Measurements from ENCODE around the gene CHMP4A. TPM values are rescaled to one million over a fixed set of nuclear protein-coding genes. Genes with fewer than 3 reads are reported as not detected.

The CHMP4A gene
- total RNA-seq, 1 experiment from 2014 or later: 34.6 TPM

DNA sequence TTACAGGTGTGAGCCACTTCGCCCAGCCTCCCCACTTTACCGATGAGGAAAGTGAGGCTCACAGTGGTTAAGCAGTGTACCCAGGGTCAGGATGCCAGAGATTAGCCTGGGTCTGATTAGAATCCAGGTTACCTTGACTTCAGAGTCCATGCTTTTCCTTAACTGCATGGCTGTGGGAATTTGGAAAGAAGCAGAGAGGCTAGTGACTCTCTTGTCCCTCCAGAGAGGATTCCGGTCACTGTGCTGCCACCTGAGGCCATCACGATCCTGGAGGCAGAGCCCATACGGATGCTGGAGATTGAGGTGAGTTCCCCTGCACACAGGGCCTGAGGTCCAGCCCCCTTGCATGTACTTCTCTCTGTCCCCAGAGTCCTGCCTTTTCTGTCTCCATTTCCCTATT lies 36.7 kb downstream of the CHMP4A start:
- CTCF ChIA-PET: no interaction called here
- ATAC-seq: no peak
- no peaks in the 10 kb centered on the region for H3K4me1 ChIP-seq (ENCODE audit: control insufficient read depth in 1 of 2, insufficient read depth in 2 of 2, low read length in 2 of 2)
- H3K9me2 ChIP-seq (ENCODE audit: insufficient read depth): no peaks in the 10 kb centered on the region
- H3K4me3 ChIP-seq (replicated peaks in 1 of 2; ENCODE audit: low read depth in 1 of 2, low read length in 2 of 2): no peak overlapping the region
- no peak overlapping the region for H2AFZ ChIP-seq (ENCODE audit: low read depth, low read length, poor library complexity, severe bottlenecking)
- no peak for TF ChIP-seq YY1 (IDR thresholded peaks at IDR 0.05; ENCODE audit: extremely low read depth, insufficient replicate concordance, low read depth, low read length)
- POLR2A ChIA-PET: no interaction called here
- H3K27me3 ChIP-seq (ENCODE audit: insufficient read depth, low read length): no peaks in the 10 kb centered on the region
- no TSS peak for BruUV-seq (replicated peaks)
- peaks cover 16 to 21% of the 10 kb centered on the region in 2 experiments; a peak in 3 of 4 replicates for H3K36me3 ChIP-seq (ENCODE audit: control insufficient read depth in 1 of 2, insufficient read depth in 2 of 2, low read length in 2 of 2)
- H4K20me1 ChIP-seq (ENCODE audit: insufficient read depth): no peaks in the 10 kb centered on the region
- intact Hi-C loops (cut with micrococcal nuclease): no loop called here
- H3K79me2 ChIP-seq (ENCODE audit: insufficient read depth, low read length): no peaks in the 10 kb centered on the region
- DNase-seq (ENCODE audit: low read depth, low spot score): no peak
- RAD21 ChIA-PET (ENCODE audit: low non-redundant PET in 1 of 2, low total read pairs in 2 of 2, uncharacterized antibody in 2 of 2, unreplicated experiment in 2 of 2): no interaction called here
- H3K9me3 ChIP-seq (ENCODE audit: control insufficient read depth in 1 of 2, insufficient read depth in 1 of 2, low read depth in 1 of 2, low read length in 2 of 2): no peaks in the 10 kb centered on the region
- H3K27ac ChIP-seq (ENCODE audit: low read depth, low read length): no peak overlapping the region
- no peak overlapping the region for H3K4me2 ChIP-seq (ENCODE audit: low read length)
- H3K9ac ChIP-seq (ENCODE audit: low read length): no peak overlapping the region

DNA sequence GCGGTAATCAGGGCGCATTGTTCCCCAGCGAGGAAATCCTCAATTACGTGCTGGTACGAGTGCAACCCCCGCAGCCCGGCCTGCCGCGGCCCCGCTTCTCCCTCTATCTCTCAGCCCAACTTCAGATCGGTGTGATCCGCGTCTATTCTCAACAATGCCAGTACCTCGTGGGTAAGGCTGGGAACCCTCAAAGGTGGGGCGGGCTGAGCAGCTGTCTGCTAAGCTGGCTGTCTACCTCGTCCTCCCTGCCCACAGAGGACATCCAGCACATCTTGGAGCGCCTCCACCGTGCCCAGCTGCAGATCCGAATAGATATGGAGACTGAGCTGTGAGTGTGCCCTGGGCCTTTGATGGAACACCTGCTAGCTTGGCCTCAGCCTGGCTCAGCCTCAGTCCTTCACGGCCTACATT lies 40.4 kb downstream of the CHMP4A start:
- DNase-seq (ENCODE audit: low read depth, low spot score): no peak
- H3K4me1 ChIP-seq (ENCODE audit: control insufficient read depth in 1 of 2, insufficient read depth in 2 of 2, low read length in 2 of 2): no peaks in the 10 kb centered on the region
- no peak overlapping the region for H3K9ac ChIP-seq (ENCODE audit: low read length)
- H3K79me2 ChIP-seq (ENCODE audit: insufficient read depth, low read length): no peaks in the 10 kb centered on the region
- ChIA-PET POLR2A (no interaction called here), CTCF (interaction anchor here (0.8 kb wide), 1 partner anchor 12 kb away, joined by 3 read pairs; the partner anchor contains the start of gene IRF9), RAD21 (ENCODE audit: low non-redundant PET in 1 of 2, low total read pairs in 2 of 2, uncharacterized antibody in 2 of 2, unreplicated experiment in 2 of 2) (no interaction called here)
- no TSS peak for BruUV-seq (replicated peaks)
- H3K4me2 ChIP-seq (ENCODE audit: low read length): no peak overlapping the region
- no peaks in the 10 kb centered on the region for H3K9me3 ChIP-seq (ENCODE audit: control insufficient read depth in 1 of 2, insufficient read depth in 1 of 2, low read depth in 1 of 2, low read length in 2 of 2)
- no peak for TF ChIP-seq TCF7L2 (IDR thresholded peaks at IDR 0.05; ENCODE audit: borderline replicate concordance, extremely low read depth, insufficient read depth, insufficient read length)
- TF ChIP-seq POLR2A (IDR thresholded peaks at IDR 0.05; ENCODE audit: borderline replicate concordance, extremely low read depth, insufficient read depth, insufficient read length): no peak
- no peak for TF ChIP-seq ATF3 (IDR thresholded peaks at IDR 0.05)
- intact Hi-C loops (cut with micrococcal nuclease): no loop called here
- no peak for ATAC-seq
- H2AFZ ChIP-seq (ENCODE audit: low read depth, low read length, poor library complexity, severe bottlenecking): no peak overlapping the region
- H3K27ac ChIP-seq (ENCODE audit: low read depth, low read length): no peak overlapping the region
- no peak overlapping the region for H3K4me3 ChIP-seq (replicated peaks in 1 of 2; ENCODE audit: low read depth in 1 of 2, low read length in 2 of 2)
- no peaks in the 10 kb centered on the region for H3K27me3 ChIP-seq (ENCODE audit: insufficient read depth, low read length)
- no peaks in the 10 kb centered on the region for H4K20me1 ChIP-seq (ENCODE audit: insufficient read depth)
- no peaks in the 10 kb centered on the region for H3K36me3 ChIP-seq (ENCODE audit: control insufficient read depth in 1 of 2, insufficient read depth in 2 of 2, low read length in 2 of 2)
- H3K9me2 ChIP-seq (ENCODE audit: insufficient read depth): no peaks in the 10 kb centered on the region

Measured in HCT116 (cell line).